ENCODE results near the gene BRAF. TPM values are rescaled to one million over a fixed set of nuclear protein-coding genes. Genes with fewer than 3 reads are reported as not detected.
"Not testable (repeated sequence)": the region's sequence is repeated elsewhere in the genome, so short reads cannot be mapped to it uniquely, and the experiment has no call there.

The BRAF gene
- total RNA-seq, 1 donor from 2014 or later: 16.8 TPM

DNA sequence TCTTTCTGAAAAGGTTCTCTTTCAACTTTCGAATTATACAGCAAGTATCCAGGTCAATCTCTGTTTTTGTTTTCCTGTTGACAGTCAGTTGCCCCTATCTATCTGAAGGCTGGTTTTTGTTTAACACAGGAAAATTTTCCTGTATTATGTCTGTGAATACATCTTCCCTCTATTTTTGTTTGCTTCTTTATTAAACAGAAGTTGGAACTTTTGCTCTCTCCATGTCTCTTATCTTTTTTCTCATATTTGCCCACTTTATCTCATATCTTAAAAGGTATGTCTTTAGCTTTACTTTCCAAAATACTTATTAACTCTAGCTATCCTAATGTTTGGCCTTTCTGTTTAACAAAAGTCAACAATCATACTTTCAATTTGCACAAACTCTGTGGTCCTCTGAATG, 95.0 kb downstream of the BRAF start:
- DNase-seq (ENCODE audit: missing footprints) (no peak), ATAC-seq (no peak)
- intact Hi-C loops (cut with DNase I): no loop called here

DNA sequence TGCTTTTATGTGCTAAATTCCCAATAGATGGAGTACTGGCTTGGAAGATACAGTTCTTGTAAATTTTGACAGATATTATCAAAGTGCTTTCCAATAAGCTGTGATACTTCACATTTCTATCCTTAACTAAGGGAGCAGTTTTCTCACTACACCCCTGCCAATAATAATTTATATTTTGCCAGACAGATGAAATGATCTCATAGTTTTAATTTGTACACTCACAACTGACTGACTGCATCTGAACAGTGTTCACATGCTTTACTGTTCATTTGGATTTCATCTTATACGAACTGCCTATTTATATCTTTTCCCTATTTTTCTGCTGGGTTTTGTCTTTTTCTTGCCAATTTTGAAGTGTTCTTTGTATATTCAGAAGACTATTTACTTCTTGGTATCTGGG, 96.0 kb downstream of the BRAF start:
- ATAC-seq: no peak
- no peak for DNase-seq (ENCODE audit: missing footprints)
- intact Hi-C loops (cut with DNase I): no loop called here

DNA sequence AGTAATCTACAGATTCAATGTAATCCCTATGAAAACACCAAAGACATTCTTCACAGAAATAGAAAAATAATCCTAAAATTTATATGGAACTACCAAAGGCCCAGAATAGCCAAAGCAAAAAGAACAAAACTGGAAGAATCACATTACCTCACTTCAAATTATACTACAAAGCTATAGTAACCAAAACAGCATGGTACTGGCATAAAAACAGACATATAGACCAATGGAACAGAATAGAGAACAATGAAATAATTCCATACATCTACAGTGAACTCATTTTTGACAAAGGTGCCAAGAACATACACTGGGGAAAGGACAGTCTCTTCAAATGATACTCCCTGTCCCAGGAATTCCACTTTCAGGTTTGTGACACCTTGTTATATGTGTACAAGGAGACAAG, 107.3 kb downstream of the BRAF start:
- ATAC-seq; DNase-seq (ENCODE audit: missing footprints); intact Hi-C loops (cut with DNase I): not testable (repeated sequence)

DNA sequence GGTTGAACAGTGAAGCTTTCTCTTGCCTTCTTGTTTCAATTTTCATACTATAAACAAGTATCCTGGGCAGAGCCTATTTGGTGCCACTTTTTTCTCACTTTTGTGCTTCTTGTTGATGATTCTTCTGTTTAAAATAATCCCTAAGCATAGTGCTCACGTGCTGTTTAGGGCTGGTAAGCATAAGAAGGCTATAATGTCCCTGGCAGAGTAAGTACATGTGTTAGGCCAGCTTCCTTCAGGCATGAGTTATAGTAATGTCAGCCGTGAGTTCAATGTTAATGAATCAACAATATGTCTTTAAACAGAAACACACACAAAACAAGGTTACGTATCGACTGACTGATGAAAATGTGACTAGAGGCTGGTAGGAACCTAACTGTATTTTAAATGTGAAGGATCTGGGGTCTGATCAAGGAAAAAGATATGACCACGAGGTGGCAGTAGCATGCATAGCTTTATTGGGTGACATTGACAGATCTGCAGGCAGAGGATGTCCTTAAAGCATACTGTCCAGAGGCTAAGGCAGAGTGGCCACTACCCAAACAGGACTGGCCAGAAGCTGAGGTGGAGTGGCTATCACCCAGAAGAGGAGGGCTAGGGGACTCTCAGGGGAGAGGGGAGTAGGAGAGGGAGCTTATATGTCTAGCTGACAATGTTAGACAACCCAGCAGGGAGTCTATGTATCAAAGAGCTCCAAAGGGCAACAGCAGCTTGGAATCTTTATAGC, 113.7 kb downstream of the BRAF start:
- ATAC-seq: peak; percentile 91
- DNase-seq (ENCODE audit: missing footprints): no peak
- intact Hi-C loops (cut with DNase I): loop anchor here (1.0 to 5.0 kb wide), 3 partner anchors 114 to 721 kb away; partner anchors contain the start of gene BRAF

DNA sequence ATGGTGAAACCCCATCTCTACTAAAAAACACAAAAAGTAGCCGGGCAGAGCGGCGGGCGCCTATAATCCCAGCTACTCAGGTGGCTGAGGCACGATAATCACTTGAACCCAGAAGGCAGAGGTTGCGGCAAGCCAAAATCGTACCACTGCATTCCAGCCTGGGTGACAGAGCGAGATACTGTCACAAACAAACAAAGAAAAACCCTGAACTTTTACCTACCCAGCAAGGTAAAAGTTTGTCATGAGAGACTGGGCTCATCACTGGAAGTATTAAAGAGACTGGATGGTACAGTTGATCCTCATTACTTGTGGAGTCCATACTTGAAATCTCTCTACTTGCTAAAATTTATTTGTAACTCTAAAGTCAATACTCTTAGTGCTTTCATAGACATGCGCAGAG, 114.3 kb downstream of the BRAF start:
- DNase-seq (ENCODE audit: missing footprints) (no peak), ATAC-seq (no peak)
- intact Hi-C loops (cut with DNase I): loop anchor here (2.0 to 5.0 kb wide), 2 partner anchors 114 to 722 kb away; partner anchors contain the start of gene BRAF

DNA sequence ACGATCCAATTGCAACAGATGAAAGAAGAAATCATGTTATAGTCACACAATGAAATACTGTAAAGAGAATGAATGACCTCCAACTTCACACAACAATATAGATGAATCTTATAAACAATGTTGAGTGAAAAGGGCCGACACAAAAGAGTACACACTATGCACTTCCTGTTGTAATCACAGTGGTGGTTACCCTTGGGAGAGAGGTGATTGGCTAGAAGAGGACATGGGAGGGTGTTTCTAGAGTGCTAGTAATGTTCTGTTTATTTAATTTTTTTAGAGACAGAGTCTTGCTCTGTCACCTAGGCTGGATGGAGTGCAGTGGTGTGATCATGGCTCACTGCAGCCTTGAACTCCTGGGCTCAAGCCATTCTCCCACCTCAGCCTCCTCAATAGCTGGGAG, 145.8 kb downstream of the BRAF start:
- DNase-seq (ENCODE audit: missing footprints) (no peak), ATAC-seq (no peak)
- intact Hi-C loops (cut with DNase I): no loop called here

DNA sequence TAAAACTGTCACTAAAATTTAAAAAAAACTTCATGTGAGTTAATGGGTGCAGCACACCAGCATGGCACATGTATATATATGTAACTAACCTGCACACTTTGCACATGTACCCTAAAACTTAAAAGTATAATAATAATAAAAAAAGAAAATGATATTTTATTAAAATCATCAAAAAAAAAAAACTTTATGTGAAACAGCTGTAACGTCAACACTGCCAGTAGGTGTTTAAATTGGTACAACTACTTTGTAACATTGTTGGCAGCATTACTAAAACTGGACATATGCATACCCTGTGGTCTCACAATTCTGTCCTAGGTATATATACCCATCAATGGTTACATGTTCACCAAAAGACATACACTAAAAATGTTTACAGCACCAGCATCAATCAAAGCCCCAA, 146.2 kb downstream of the BRAF start:
- intact Hi-C loops (cut with DNase I): no loop called here
- no peak for DNase-seq (ENCODE audit: missing footprints)
- ATAC-seq: no peak

DNA sequence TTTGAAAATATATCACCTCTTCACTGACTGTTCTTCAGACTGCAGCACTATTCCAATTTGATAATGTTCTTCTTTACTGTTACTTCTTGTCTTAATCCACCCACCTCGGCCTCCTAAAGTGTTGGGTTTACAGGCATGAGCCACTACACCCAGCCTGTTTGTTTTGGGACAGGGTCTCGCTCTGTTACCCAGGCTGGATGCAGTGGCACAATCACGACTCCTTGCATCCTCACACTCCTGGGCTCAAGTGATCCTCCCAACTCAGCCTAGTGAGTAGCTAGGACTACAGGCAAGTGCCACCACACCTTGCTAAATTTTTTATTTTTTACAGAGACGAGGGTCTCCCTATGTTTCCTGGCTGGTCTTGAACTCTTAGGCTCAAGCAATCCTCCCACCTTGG, 150.4 kb downstream of the BRAF start:
- intact Hi-C loops (cut with DNase I): no loop called here
- ATAC-seq (no peak), DNase-seq (ENCODE audit: missing footprints) (no peak)

DNA sequence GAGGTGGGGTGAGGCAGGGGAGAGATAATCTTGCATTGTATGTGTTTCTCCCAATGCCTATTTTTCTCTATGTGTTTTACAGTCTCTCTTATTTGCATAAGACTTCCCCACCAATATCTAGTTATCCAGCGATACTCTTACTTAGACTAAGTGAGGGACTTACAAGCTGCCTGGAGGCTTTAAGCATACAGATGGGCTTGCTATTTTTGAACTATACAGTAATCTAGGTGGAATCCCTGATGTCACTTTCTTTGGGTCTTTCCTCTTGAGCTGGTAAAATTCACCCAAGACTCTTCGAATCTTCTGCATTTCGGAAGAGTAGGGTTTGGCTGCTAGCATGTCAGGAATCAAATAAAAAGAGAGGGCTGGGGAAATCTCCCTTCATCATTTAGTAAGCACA, 151.6 kb downstream of the BRAF start:
- ATAC-seq (no peak), DNase-seq (ENCODE audit: missing footprints) (no peak)
- intact Hi-C loops (cut with DNase I): no loop called here

DNA sequence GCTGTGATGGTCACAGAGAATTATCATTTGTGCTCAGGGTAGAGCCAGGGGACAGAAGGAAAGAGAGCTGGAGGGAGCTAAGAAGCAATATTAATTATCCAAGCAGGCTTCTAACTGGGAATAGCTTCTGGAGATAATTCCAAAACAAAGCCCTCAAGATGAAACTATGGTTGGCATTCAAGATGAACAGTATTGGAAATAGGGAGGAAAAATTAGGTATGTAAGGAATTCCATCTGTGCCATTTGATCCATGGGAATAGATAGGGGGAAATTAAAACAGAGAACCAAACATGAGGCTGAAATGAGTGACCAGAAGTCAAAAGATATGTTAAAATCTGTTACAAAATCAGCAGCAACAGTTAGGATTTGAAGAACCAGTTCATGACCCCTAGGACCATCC, 152.9 kb downstream of the BRAF start:
- DNase-seq (ENCODE audit: missing footprints) (no peak), ATAC-seq (no peak)
- intact Hi-C loops (cut with DNase I): no loop called here

DNA sequence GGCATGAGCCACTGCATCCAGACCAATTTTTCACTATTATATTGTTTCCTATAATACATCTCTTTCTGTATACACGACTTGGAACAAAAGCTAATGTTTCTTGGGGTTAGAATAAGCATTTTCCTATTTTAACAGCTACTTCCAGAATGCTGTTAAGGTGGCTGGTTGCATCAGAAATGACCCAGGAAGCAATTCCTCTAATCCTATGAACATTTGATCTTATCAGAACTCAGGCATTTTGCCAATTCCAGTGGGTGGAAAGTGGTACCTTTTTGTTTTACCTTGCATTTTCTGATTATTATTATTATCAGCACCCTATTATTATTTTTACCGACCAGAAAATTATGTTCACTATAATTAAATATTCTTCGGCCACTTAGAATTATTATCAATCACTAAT, 154.9 kb downstream of the BRAF start:
- no peak for ATAC-seq
- intact Hi-C loops (cut with DNase I): no loop called here
- no peak for DNase-seq (ENCODE audit: missing footprints)

DNA sequence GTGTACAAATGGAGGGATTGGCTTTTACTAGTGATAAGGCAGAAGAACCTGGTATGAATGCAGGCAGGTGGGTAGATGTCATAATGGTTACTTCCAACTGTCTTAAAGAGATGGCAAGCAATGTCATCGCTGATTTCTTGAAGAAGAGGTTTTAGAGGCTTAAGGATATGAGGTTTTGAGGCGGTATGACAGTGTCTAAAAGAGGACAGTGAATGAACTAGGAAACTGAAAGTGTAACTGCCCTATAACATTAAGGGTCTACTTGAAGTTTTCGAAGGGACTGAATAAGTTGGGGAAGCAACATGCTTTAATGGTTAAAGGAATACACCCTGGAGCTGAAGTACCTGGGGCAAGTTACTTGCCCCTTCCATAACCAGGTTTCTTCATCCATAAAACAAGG, 157.3 kb downstream of the BRAF start:
- DNase-seq (ENCODE audit: missing footprints) (no peak), ATAC-seq (no peak)
- intact Hi-C loops (cut with DNase I): no loop called here

DNA sequence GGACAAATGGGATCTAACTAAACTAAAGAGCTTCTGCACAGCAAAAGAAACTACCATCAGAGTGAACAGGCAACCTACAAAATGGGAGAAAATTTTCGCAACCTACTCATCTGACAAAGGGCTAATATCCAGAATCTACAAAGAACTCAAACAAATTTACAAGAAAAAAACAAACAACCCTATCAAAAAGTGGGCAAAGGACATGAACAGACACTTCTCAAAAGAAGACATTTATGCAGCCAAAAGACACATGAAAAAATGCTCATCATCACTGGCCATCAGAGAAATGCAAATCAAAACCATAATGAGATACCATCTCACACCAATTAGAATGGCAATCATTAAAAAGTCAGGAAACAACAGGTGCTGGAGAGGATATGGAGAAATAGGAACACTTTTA, 159.3 kb downstream of the BRAF start:
- DNase-seq (ENCODE audit: missing footprints); ATAC-seq; intact Hi-C loops (cut with DNase I): not testable (repeated sequence)

DNA sequence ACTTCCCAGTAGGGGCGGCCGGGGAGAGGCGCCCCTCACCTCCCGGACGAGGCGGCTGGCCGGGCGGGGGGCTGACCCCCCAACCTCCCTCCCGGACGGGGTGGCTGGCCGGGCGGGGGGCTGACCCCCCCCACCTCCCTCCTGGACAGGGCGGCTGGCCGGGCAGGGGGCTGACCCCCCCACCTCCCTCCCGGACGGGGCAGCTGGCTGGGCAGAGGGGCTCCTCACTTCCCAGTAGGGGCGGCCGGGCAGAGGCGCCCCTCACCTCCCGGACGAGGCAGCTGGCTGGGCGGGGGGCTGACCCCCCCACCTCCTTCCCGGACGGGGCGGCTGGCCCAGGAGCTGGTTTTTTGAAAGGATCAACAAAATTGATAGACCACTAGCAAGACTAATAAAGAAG, 161.6 kb downstream of the BRAF start:
- intact Hi-C loops (cut with DNase I); DNase-seq (ENCODE audit: missing footprints); ATAC-seq: not testable (repeated sequence)

DNA sequence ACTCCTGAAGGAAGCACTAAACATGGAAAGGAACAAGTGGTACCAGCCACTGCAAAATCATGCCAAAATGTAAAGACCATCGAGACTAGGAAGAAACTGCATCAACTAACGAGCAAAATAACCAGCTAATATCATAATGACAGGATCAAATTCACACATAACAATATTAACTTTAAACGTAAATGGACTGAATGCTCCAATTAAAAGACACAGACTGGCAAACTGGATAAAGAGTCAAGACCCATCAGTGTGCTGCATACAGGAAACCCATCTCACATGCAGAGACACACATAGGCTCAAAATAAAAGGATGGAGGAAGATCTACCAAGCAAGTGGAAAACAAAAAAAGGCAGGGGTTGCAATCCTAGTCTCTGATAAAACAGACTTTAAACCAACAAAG, 163.4 kb downstream of the BRAF start:
- DNase-seq (ENCODE audit: missing footprints); ATAC-seq; intact Hi-C loops (cut with DNase I): not testable (repeated sequence)

DNA sequence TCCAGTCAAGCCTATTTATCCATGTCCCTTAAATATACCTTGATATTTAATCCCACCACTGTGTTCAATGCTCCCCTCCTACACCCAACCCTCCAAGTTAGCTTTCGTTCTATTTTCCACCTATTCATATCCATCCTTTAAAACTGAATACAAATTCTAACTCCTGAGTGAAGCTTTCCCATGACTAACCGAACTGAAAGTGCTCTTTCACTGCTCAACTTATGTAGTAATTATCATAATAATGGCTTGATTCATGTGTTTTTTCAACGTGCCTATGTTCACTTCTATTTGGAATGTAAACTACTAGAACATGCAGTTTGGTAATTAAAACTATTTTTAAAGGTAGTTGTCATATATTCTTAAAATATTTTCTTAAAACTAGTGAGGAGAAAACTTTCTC, 170.2 kb downstream of the BRAF start:
- DNase-seq (ENCODE audit: missing footprints): no peak
- intact Hi-C loops (cut with DNase I): no loop called here
- ATAC-seq: no peak

DNA sequence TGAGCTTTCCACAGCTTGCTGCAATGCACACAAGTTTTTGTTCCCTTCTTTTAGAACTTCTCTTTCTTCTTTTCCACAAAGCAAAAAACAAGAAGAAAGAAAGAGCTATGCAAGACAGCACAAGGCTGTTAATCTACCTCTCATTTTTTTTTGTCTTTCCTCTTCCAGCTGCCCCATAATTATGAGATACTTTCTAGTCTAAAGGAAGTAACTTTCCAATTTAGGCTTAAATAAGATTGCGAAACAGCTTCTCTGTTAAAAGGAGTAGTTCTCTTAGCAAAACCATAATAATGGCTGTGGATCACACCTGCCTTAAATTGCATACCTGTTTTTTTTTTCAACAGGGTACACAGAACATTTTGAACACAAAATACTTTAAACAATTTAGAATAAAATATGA, 172.2 kb downstream of the BRAF start:
- DNase-seq (ENCODE audit: missing footprints) (no peak), ATAC-seq (no peak)
- intact Hi-C loops (cut with DNase I): no loop called here

DNA sequence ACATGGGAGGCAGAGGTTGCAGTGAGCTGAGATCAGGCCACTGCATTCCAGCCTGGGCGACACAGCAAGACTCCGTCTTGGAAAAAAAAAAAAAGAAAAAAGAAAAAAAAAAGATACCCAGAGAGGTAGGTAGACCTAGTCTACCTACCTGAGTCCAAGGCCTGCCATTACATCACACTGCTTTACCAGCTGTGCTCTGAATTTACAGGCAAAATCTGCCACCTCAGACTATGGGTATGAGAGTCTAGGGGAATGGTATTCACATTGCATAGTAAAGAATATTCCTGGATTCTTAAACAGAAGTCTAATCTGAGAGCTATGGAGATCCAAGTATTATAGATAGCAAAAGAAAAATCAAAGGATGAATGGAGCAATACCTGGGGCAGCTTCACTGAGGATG, 178.0 kb downstream of the BRAF start:
- ATAC-seq (no peak), DNase-seq (ENCODE audit: missing footprints) (no peak)
- intact Hi-C loops (cut with DNase I): no loop called here

DNA sequence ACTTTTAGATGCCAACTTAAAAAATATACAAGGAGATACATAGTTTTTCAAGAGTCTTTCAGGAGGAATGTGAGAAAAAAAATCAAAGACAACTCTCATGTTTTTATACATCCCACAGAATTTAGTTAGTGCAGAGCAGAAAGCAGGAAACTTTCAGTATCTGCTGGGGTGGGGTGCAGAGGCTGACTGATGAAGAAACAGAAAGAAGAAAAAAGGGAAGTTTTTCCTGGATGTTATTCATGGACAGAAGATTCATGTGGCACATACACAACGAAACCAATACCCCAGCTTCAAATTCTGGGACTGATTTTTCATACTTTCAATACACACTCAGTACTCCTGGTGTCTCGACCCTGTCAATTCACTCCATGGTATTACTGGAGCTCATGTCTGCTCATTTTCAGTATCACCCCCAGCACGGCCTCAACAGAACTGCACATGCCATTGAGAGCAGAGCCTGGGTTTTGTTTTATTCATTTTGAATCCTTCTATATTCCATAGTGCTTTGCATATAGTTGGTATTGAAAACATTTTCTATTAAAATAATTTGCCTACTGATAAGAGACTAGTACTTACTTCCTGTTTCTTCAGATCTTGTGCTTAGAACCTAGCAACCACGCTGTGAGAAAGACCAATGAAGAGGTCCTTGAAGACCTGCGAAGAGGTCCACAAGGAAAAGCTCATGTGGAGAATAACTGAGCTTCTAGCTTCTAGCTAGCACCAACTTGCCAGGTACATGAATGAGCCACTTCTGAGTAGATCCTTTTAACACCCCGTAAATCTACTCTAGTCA, 179.3 kb downstream of the BRAF start:
- intact Hi-C loops (cut with DNase I): no loop called here
- DNase-seq (ENCODE audit: missing footprints) (no peak), ATAC-seq (no peak)

DNA sequence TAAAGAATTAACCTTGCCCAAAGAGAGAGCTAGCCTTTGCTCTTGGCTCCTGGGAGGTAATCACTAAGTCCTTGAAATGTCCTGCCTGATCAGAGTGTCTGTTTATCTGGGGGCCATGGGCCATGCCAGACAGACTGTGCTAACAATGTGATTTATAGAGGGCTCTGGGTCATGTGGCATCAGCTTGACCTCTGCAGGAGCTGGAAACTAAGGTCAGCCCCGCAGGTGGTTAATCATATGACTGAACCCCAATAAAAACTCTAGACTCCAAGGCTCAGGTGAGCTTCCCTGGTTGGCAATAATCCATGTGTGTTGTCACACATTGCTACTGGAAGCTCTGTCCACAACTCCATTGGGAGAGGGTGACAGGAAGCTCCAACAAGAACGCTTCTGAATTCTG, 180.7 kb downstream of the BRAF start:
- no peak for ATAC-seq
- DNase-seq (ENCODE audit: missing footprints): no peak
- intact Hi-C loops (cut with DNase I): no loop called here

Data from Right ventricle myocardium inferior (tissue), 1 donor.